Osteoblast (primary cell): ENCODE measurements around the gene PJVK. TPM values are rescaled to one million over a fixed set of nuclear protein-coding genes. Genes with fewer than 3 reads are reported as not detected.

Experiments
- DNase-seq: peaks from one replicate; pipeline ENCODE4 v3.0.0; 2011; ENCODE audit warnings: low spot score, mixed read lengths; ENCODE audit not compliant: insufficient read length; ENCODE audit errors: missing footprints
- H2AFZ ChIP-seq: 2 replicates; pipeline ENCODE4 v1.6.0; 2011; ENCODE audit warnings: mild to moderate bottlenecking, low read length
- H3K27ac ChIP-seq: 2 replicates; pipeline ENCODE4 v1.5.1; 2011; ENCODE audit warnings: mild to moderate bottlenecking, low read depth, low read length, moderate library complexity
- H3K27me3 ChIP-seq: 2 replicates; pipeline ENCODE4 v1.6.0; 2012; ENCODE audit warnings: mild to moderate bottlenecking, control low read depth, inconsistent platforms, low read length, moderate library complexity; ENCODE audit not compliant: insufficient read depth
- H3K36me3 ChIP-seq: 2 replicates; pipeline ENCODE4 v1.5.1; 2011; ENCODE audit warnings: mild to moderate bottlenecking, low read length, control low read depth, moderate library complexity; ENCODE audit not compliant: insufficient read depth
- H3K4me1 ChIP-seq: 2 replicates; pipeline ENCODE4 v1.5.1; 2011; ENCODE audit warnings: mild to moderate bottlenecking, low read length, control low read depth, moderate library complexity; ENCODE audit not compliant: insufficient read depth
- H3K4me2 ChIP-seq: 2 replicates; pipeline ENCODE4 v1.6.0; 2011; ENCODE audit warnings: mild to moderate bottlenecking, low read length; ENCODE audit not compliant: insufficient read depth
- H3K4me3 ChIP-seq: fragments of 200-600 bp; sonication (generic); 3 replicates; pipeline ENCODE4 v1.5.1; 2012; ENCODE audit warnings: mild to moderate bottlenecking, low read length, inconsistent platforms; ENCODE audit not compliant: insufficient read depth
- H3K79me2 ChIP-seq: 2 replicates; pipeline ENCODE4 v1.6.0; 2012; ENCODE audit warnings: mild to moderate bottlenecking, low read length, control low read depth, inconsistent platforms; ENCODE audit not compliant: insufficient read depth
- H3K9me3 ChIP-seq: 2 replicates; pipeline ENCODE4 v1.5.1; 2011; ENCODE audit warnings: low read depth, low read length, control low read depth
- H4K20me1 ChIP-seq: 2 replicates; pipeline ENCODE4 v1.6.0; 2012; ENCODE audit warnings: mild to moderate bottlenecking, low read length, control low read depth; ENCODE audit not compliant: insufficient read depth
- total RNA-seq: library from RNA; depleted of rRNA; stranded (reverse); fragments of >200 nt; gene quantifications from 2 replicates; pipeline ENCODE4 v1.2.3, GENCODE V29; 2012
- TF ChIP-seq, protein P1 (sequence below): IDR thresholded peaks from 2 replicates; pipeline ENCODE4 v1.5.1; 2011; ENCODE audit warnings: mild to moderate bottlenecking, low read depth, low read length, moderate library complexity; ENCODE audit errors: extremely low read depth

Gene PJVK
- total RNA-seq, 1 donor, result 2.5 TPM

GRCh38 chr2:178506949-178507348 is 55.8 kb downstream of the PJVK start:
- Histone ChIP-seq H3K36me3 (peaks cover 18% of the 10 kb centered on the region), H3K4me1 (no peaks in the 10 kb centered on the region), H3K27me3 (no peaks in the 10 kb centered on the region), H3K4me2 (no peak overlapping the region), H3K27ac (no peak overlapping the region), H2AFZ (no peak overlapping the region), H3K9me3 (no peaks in the 10 kb centered on the region), H4K20me1 (peaks cover 2% of the 10 kb centered on the region), H3K79me2 (peaks cover 2% of the 10 kb centered on the region), H3K4me3 (no peak overlapping the region)
- DNase-seq, result no peak
- TF ChIP-seq, protein P1, sequence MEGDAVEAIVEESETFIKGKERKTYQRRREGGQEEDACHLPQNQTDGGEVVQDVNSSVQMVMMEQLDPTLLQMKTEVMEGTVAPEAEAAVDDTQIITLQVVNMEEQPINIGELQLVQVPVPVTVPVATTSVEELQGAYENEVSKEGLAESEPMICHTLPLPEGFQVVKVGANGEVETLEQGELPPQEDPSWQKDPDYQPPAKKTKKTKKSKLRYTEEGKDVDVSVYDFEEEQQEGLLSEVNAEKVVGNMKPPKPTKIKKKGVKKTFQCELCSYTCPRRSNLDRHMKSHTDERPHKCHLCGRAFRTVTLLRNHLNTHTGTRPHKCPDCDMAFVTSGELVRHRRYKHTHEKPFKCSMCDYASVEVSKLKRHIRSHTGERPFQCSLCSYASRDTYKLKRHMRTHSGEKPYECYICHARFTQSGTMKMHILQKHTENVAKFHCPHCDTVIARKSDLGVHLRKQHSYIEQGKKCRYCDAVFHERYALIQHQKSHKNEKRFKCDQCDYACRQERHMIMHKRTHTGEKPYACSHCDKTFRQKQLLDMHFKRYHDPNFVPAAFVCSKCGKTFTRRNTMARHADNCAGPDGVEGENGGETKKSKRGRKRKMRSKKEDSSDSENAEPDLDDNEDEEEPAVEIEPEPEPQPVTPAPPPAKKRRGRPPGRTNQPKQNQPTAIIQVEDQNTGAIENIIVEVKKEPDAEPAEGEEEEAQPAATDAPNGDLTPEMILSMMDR, result no peak

DNA sequence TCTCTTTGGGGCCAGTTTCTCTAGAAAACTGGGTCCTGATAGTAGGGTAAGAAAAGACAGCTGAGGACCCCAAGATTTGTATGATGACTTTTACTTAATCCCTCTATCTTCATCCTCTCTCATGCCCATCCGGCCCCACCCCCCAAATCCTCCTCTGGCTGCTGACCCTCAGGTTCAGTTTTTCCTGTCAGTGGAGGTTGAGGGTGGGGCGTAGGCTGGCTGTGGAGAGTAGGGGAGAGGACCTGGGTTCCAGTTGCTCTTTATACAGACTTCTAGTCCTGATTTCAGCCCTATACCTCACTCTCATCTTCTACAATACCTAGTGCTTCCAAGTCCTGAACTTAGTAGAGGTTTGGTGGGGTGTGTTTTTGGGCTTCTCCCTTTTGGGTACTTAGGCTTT is 57.5 kb downstream of the PJVK start:
- Histone ChIP-seq H3K27me3 (no peaks in the 10 kb centered on the region), H4K20me1 (peaks cover 2% of the 10 kb centered on the region), H3K4me1 (peaks cover 11% of the 10 kb centered on the region), H3K4me2 (no peak overlapping the region), H3K9me3 (no peaks in the 10 kb centered on the region), H3K27ac (no peak overlapping the region), H3K4me3 (no peak overlapping the region), H3K79me2 (peaks cover 2% of the 10 kb centered on the region), H3K36me3 (peaks cover 5% of the 10 kb centered on the region), H2AFZ (no peak overlapping the region)
- TF ChIP-seq, protein P1, result no peak
- DNase-seq, result no peak

DNA sequence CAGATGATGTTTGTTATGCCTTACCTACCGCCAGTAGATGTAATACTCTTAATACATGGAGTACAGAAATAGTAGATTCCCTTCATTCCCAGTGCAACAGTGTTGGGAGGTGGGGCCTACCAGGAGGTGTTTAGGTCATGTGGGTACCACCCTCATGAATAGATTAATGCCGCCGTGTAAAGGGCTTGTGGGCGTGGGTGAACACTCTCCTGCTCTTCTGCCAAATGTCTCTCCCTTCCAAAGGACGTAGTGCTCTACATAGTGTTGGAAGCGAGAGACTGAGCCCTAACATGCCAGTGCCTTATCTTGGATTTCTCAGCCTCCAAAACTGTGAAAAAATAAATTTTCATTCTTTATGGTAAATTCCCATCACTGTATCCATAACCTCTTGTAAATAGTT is 59.2 kb downstream of the PJVK start:
- Histone ChIP-seq H4K20me1 (peaks cover 2% of the 10 kb centered on the region), H3K27me3 (no peaks in the 10 kb centered on the region), H3K79me2 (peaks cover 2% of the 10 kb centered on the region), H3K27ac (no peak overlapping the region), H3K36me3 (no peaks in the 10 kb centered on the region), H3K4me1 (peaks cover 26% of the 10 kb centered on the region), H3K9me3 (no peaks in the 10 kb centered on the region), H3K4me2 (no peak overlapping the region), H2AFZ (no peak overlapping the region), H3K4me3 (no peak overlapping the region)
- TF ChIP-seq, protein P1, result no peak
- no peak for DNase-seq

Other genes starting within 250 kb of the PJVK start
- 56.1 and 64.5 TPM in 2 replicates for gene PRKRA, start 203 bp upstream of the PJVK start, total RNA-seq
- gene FKBP7, start 27.2 kb downstream of the PJVK start, total RNA-seq, result 37.6 and 42.1 TPM in 2 replicates
- gene PLEKHA3, start 29.1 kb downstream of the PJVK start, total RNA-seq, result 7.1 and 8.7 TPM in 2 replicates